Spinal cord (tissue), 10 donors: ENCODE measurements around the gene TCFL5. TPM values are rescaled to one million over a fixed set of nuclear protein-coding genes. Genes with fewer than 3 reads are reported as not detected.

Experiments used
- DNase-seq, 6 donors: peaks; one replicate each; pipeline versions ENCODE4 v3.0.0 to v3.0.0-alpha.2; 2013 to 2015; ENCODE audit warnings: low spot score in 6 of 6, low read depth in 4 of 6
- H3K27ac ChIP-seq: one replicate; pipeline ENCODE4 v1.5.1; 2013; ENCODE audit warnings: low read depth, low read length, control low read depth
- H3K27me3 ChIP-seq: one replicate; pipeline ENCODE4 v1.6.1; 2013; ENCODE audit warnings: low read length; ENCODE audit not compliant: control insufficient read depth, insufficient read depth
- H3K36me3 ChIP-seq: one replicate; pipeline ENCODE4 v1.6.1; 2013; ENCODE audit warnings: low read length; ENCODE audit not compliant: control insufficient read depth, insufficient read depth
- H3K4me1 ChIP-seq: one replicate; pipeline ENCODE4 v1.6.1; 2013; ENCODE audit warnings: low read length; ENCODE audit not compliant: control insufficient read depth, insufficient read depth
- H3K4me3 ChIP-seq: one replicate; pipeline ENCODE4 v1.5.1; 2013; ENCODE audit warnings: low read depth, low read length, control low read depth
- H3K9me3 ChIP-seq: one replicate; pipeline ENCODE4 v1.6.1; 2013; ENCODE audit warnings: low read length; ENCODE audit not compliant: control insufficient read depth, insufficient read depth
- WGBS: methylation state at CpG from one replicate; pipeline ENCODE4 v1.1.5; 2013; ENCODE audit warnings: missing lambda C conversion rate; ENCODE audit not compliant: insufficient coverage; 5-methylcytosine and 5-hydroxymethylcytosine counted together
- polyA plus RNA-seq, 2 donors: library from polyadenylated mRNA; unstranded; fragments of 120-200 nt; gene quantifications; one replicate each; pipeline ENCODE4 v1.2.1, GENCODE V29; 2013; ENCODE audit not compliant: insufficient read length in 2 of 2
- total RNA-seq, 2 donors: library from RNA; depleted of rRNA in 1 of 2; stranded (reverse); fragments of 120-200 nt in 1 of 2; fragments of >200 nt in 1 of 2; gene quantifications; one replicate each; pipeline versions ENCODE4 v1.2.3 to v1.2.4, GENCODE V29; 2013 to 2014
- donor health status: healthy.

The TCFL5 gene
- total and polyA plus RNA-seq, 4 donors = 12.3 to 16.3 (median 14.3) TPM

GRCh38 chr20:62814060-62814708 is 47.4 kb downstream of the TCFL5 start:
- H3K4me3 ChIP-seq = no peak overlapping the region
- no peak overlapping the region for H3K27ac ChIP-seq
- H3K36me3 ChIP-seq = peaks cover 59% of the 10 kb centered on the region
- peaks cover 27% of the 10 kb centered on the region for H3K27me3 ChIP-seq
- 87% methylated on average over 8 of the region's 13 CpGs for WGBS
- H3K4me1 ChIP-seq = peaks cover 42% of the 10 kb centered on the region
- no peak for DNase-seq
- no peaks in the 10 kb centered on the region for H3K9me3 ChIP-seq

GRCh38 chr20:62813588-62813987 is 48.0 kb downstream of the TCFL5 start:
- peaks cover 63% of the 10 kb centered on the region for H3K36me3 ChIP-seq
- peaks cover 27% of the 10 kb centered on the region for H3K27me3 ChIP-seq
- peaks cover 36% of the 10 kb centered on the region for H3K4me1 ChIP-seq
- WGBS = 65% methylated on average over 10 of the region's 13 CpGs
- no peak overlapping the region for H3K4me3 ChIP-seq
- DNase-seq = no peak
- H3K27ac ChIP-seq = no peak overlapping the region
- H3K9me3 ChIP-seq = no peaks in the 10 kb centered on the region

- 93% methylated on average over 11 of the region's 11 CpGs for WGBS
- H3K36me3 ChIP-seq = peaks cover 70% of the 10 kb centered on the region
- no peak overlapping the region for H3K4me3 ChIP-seq
- H3K4me1 ChIP-seq = peaks cover 36% of the 10 kb centered on the region
- no peak overlapping the region for H3K27ac ChIP-seq
- H3K27me3 ChIP-seq = peaks cover 27% of the 10 kb centered on the region
- no peaks in the 10 kb centered on the region for H3K9me3 ChIP-seq
- DNase-seq = no peak
Observed at GRCh38 chr20:62812907-62813200, 48.8 kb downstream of the TCFL5 start.

- Histone ChIP-seq H3K27me3 (peaks cover 22% of the 10 kb centered on the region), H3K9me3 (no peaks in the 10 kb centered on the region), H3K4me1 (peaks cover 35% of the 10 kb centered on the region), H3K27ac (no peak overlapping the region), H3K4me3 (no peak overlapping the region), H3K36me3 (peaks cover 75% of the 10 kb centered on the region)
- 92% methylated on average over 43 of the region's 43 CpGs for WGBS
- no peak for DNase-seq
Observed at GRCh38 chr20:62812181-62812906, 49.3 kb downstream of the TCFL5 start.

- no peaks in the 10 kb centered on the region for H3K9me3 ChIP-seq
- WGBS = 90% methylated on average over 7 of the region's 10 CpGs
- no peak overlapping the region for H3K4me3 ChIP-seq
- no peak overlapping the region for H3K27ac ChIP-seq
- H3K36me3 ChIP-seq = peaks cover 82% of the 10 kb centered on the region
- DNase-seq = no peak
- H3K27me3 ChIP-seq = peaks cover 22% of the 10 kb centered on the region
- H3K4me1 ChIP-seq = peaks cover 38% of the 10 kb centered on the region
Observed at GRCh38 chr20:62811720-62812119, 49.9 kb downstream of the TCFL5 start.

- WGBS = 94% methylated on average over 21 of the region's 21 CpGs
- no peak for DNase-seq
- peaks cover 38% of the 10 kb centered on the region for H3K4me1 ChIP-seq
- H3K36me3 ChIP-seq = peaks cover 86% of the 10 kb centered on the region
- H3K9me3 ChIP-seq = no peaks in the 10 kb centered on the region
- H3K27ac ChIP-seq = no peak overlapping the region
- H3K27me3 ChIP-seq = peaks cover 19% of the 10 kb centered on the region
- H3K4me3 ChIP-seq = no peak overlapping the region
Observed at GRCh38 chr20:62811320-62811719, 50.3 kb downstream of the TCFL5 start.

- peaks cover 4% of the 10 kb centered on the region for H3K27me3 ChIP-seq
- peaks cover 89% of the 10 kb centered on the region for H3K36me3 ChIP-seq
- H3K4me3 ChIP-seq = no peak overlapping the region
- no peaks in the 10 kb centered on the region for H3K9me3 ChIP-seq
- peaks cover 32% of the 10 kb centered on the region for H3K4me1 ChIP-seq
- no peak overlapping the region for H3K27ac ChIP-seq
- no peak for DNase-seq
- WGBS = 94% methylated on average over 22 of the region's 24 CpGs
Observed at GRCh38 chr20:62809530-62810428, 51.8 kb downstream of the TCFL5 start.

GRCh38 chr20:62808211-62808865 is 53.3 kb downstream of the TCFL5 start:
- peaks cover 75% of the 10 kb centered on the region for H3K36me3 ChIP-seq
- H3K9me3 ChIP-seq = no peaks in the 10 kb centered on the region
- H3K4me3 ChIP-seq = no peak overlapping the region
- 18% methylated on average over 12 of the region's 21 CpGs for WGBS
- H3K27ac ChIP-seq = no peak overlapping the region
- peak in 2 of 6 donors; percentile 83 to 88 for DNase-seq
- H3K27me3 ChIP-seq = no peaks in the 10 kb centered on the region
- peaks cover 40% of the 10 kb centered on the region for H3K4me1 ChIP-seq

- H3K27ac ChIP-seq = no peak overlapping the region
- no peaks in the 10 kb centered on the region for H3K9me3 ChIP-seq
- WGBS = 84% methylated on average over 23 of the region's 23 CpGs
- H3K36me3 ChIP-seq = peaks cover 68% of the 10 kb centered on the region
- no peak for DNase-seq
- no peaks in the 10 kb centered on the region for H3K27me3 ChIP-seq
- no peak overlapping the region for H3K4me3 ChIP-seq
- H3K4me1 ChIP-seq = peaks cover 41% of the 10 kb centered on the region
Observed at GRCh38 chr20:62807444-62808210, 54.0 kb downstream of the TCFL5 start.
